A549 (cell line): ENCODE results near the gene LMNA. TPM values are rescaled to one million over a fixed set of nuclear protein-coding genes. Genes with fewer than 3 reads are reported as not detected.

Source experiments
- ATAC-seq, 2 experiments: fragments of 200-7000 bp in 1 of 2; fragments of >200 bp in 1 of 2; cut with Nextera tagmentation in 1 of 2; cut with Tn5 transposase in 1 of 2; 3 replicates each; pipeline versions ENCODE4 v1.8.0 to v1.9.1; 2018 to 2020; ENCODE audit warnings: mild to moderate bottlenecking in 1 of 2, moderate library complexity in 1 of 2
- CTCF ChIA-PET: fragments of 300-600 bp; sonication (Branson Sonifier 250); formaldehyde crosslinking; extraction: SDS; loops from one replicate; lab custom pipeline; 2021; ENCODE audit warnings: antibody characterized with exemption, inconsistent platforms; lab: Yijun Ruan, JAX
- POLR2A ChIA-PET: fragments of 350-600 bp; formaldehyde crosslinking; extraction: SDS; loops from one replicate; lab custom pipeline; 2021; ENCODE audit warnings: antibody characterized with exemption, inconsistent platforms; lab: Yijun Ruan, JAX
- DNase-seq, 2 experiments: peaks; one replicate each; pipeline versions ENCODE4 v3.0.0 to v3.0.0-alpha.2; 2011 to 2016; ENCODE audit warnings: low read depth in 1 of 2, low spot score in 1 of 2
- FAIRE-seq: peaks from 2 replicates; lab custom pipeline; 2011; peaks lifted over from hg19 to GRCh38; lab: Jason Lieb, UNC
- H3K27ac ChIP-seq, 2 experiments: fragments of >200 bp; sonication (Bioruptor Twin); formaldehyde crosslinking; 3 replicates each; pipeline ENCODE4 v1.5.1; 2016 to 2017
- H3K4me1 ChIP-seq: fragments of >200 bp; sonication (Bioruptor Twin); formaldehyde crosslinking; 3 replicates; pipeline ENCODE4 v1.6.1; 2016
- H3K4me2 ChIP-seq: fragments of >200 bp; sonication (Bioruptor Twin); formaldehyde crosslinking; 3 replicates; pipeline ENCODE4 v1.6.1; 2016
- H3K4me3 ChIP-seq: fragments of >200 bp; sonication (Bioruptor Twin); formaldehyde crosslinking; 3 replicates; pipeline ENCODE4 v1.5.1; 2016
- H3K9me3 ChIP-seq: fragments of >200 bp; sonication (Bioruptor Twin); formaldehyde crosslinking; 3 replicates; pipeline ENCODE4 v1.6.1; 2016
- BCL3 ChIP-seq: fragments of >200 bp; sonication (Bioruptor Twin); formaldehyde crosslinking; IDR thresholded peaks from 3 replicates; pipeline ENCODE4 v1.6.1; 2016
- BHLHE40 ChIP-seq: IDR thresholded peaks from 2 replicates; pipeline ENCODE4 v1.6.1; 2012; ENCODE audit warnings: low read depth, low read length, inconsistent platforms
- CBX8 ChIP-seq: fragments of 200-600 bp; sonication (generic); IDR thresholded peaks from 2 replicates; pipeline ENCODE4 v1.6.1; 2016
- CHD4 ChIP-seq: fragments of 200-600 bp; sonication (generic); IDR thresholded peaks from 2 replicates; pipeline ENCODE4 v1.6.1; 2016; ENCODE audit warnings: antibody characterized with exemption, mild to moderate bottlenecking, borderline replicate concordance
- EHF ChIP-seq: fragments of 250-450 bp; sonication (Bioruptor Pico); IDR thresholded peaks from 2 replicates; pipeline ENCODE4 v1.5.0; 2020; ENCODE audit warnings: mild to moderate bottlenecking
- HEYL ChIP-seq: fragments of 250-450 bp; sonication (Bioruptor Pico); IDR thresholded peaks from 2 replicates; pipeline ENCODE4 v1.8.0; 2021; ENCODE audit warnings: mild to moderate bottlenecking, moderate library complexity
- MAZ ChIP-seq: fragments of 150-350 bp; IDR thresholded peaks from 2 replicates; pipeline ENCODE4 v1.6.1; 2014; ENCODE audit warnings: antibody characterized with exemption, low read depth, low read length, borderline replicate concordance
- NR3C1 ChIP-seq: fragments of >200 bp; sonication (Bioruptor Twin); formaldehyde crosslinking; IDR thresholded peaks from 3 replicates; pipeline ENCODE4 v1.6.1; 2017
- POLR2A ChIP-seq: IDR thresholded peaks from 2 replicates; pipeline ENCODE4 v1.6.1; 2012; ENCODE audit warnings: mild to moderate bottlenecking, low read length
- POLR2AphosphoS2 ChIP-seq: conservative IDR thresholded peaks from 2 replicates; pipeline ENCODE4 v1.6.1; 2012; ENCODE audit warnings: low read length, improper control_type of control experiment, inconsistent platforms
- RFX5 ChIP-seq: fragments of 450-650 bp; IDR thresholded peaks from 2 replicates; pipeline ENCODE4 v1.7.1; 2014; ENCODE audit warnings: antibody characterized with exemption, mild to moderate bottlenecking, moderate library complexity
- WGBS: methylation state at CpG from one replicate; pipeline ENCODE4 v1.1.6; 2017; ENCODE audit errors: missing lambda C conversion rate; 5-methylcytosine and 5-hydroxymethylcytosine counted together
- polyA plus RNA-seq, 4 experiments: library from polyadenylated mRNA; depleted of rRNA in 3 of 4; stranded (reverse); fragments of >200 nt; fragmentation: RNase III in 1 of 4; extraction: RNeasy Plus Mini Kit Qiagen cat#74134 plus additional on column Dnase treatment in 1 of 4; gene quantifications; 2 replicates in 3 of 4; 3 replicates in 1 of 4; pipeline ENCODE4 v1.2.3, GENCODE V29; 2011 to 2017
- TF ChIP-seq, protein P1 (sequence below): IDR thresholded peaks from 2 replicates; pipeline ENCODE4 v1.6.1; 2012
- TF ChIP-seq, protein P2 (sequence below): IDR thresholded peaks from 2 replicates; pipeline ENCODE4 v1.6.1; 2012; ENCODE audit warnings: low read depth, borderline replicate concordance
- TF ChIP-seq, protein P3 (sequence below): fragments of 250-450 bp; sonication (Bioruptor Pico); IDR thresholded peaks from 2 replicates; pipeline ENCODE4 v1.5.0; 2020; ENCODE audit warnings: low read depth, mild to moderate bottlenecking, moderate library complexity

Gene LMNA
- polyA plus RNA-seq, 2 of the 4 experiments (the other 2 are of a cell fraction) = 214 to 286 TPM

- H3K9me3 ChIP-seq = no peaks in the 10 kb centered on the region
- CTCF ChIA-PET = interaction anchor here (0.6 to 29.4 kb wide), 6 partner anchors 21 to 620 kb away, joined by 3 to 2239 read pairs (median 4); partner anchors contain the start of genes LMNA and SEMA4A
- peaks cover 19% of the 10 kb centered on the region for H3K4me1 ChIP-seq
- TF ChIP-seq, protein P1, sequence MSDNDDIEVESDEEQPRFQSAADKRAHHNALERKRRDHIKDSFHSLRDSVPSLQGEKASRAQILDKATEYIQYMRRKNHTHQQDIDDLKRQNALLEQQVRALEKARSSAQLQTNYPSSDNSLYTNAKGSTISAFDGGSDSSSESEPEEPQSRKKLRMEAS = peak; percentile 72
- no peak for TF ChIP-seq EHF
- 62% methylated on average over 13 of the region's 61 CpGs for WGBS
- POLR2A ChIA-PET = no interaction called here
- no peak for ATAC-seq
- H3K4me2 ChIP-seq = peak overlapping the region; percentile 100
- peak overlapping the region; percentile 88 to 93 for H3K27ac ChIP-seq
- H3K4me3 ChIP-seq = peak overlapping the region; percentile 83
- no peak for FAIRE-seq
- DNase-seq = no peak
Measured at GRCh38 chr1:156081180-156081916, 33.2 kb upstream of the LMNA start.

GRCh38 chr1:156081917-156082308, 32.6 kb upstream of the LMNA start:
- TF ChIP-seq NR3C1 (no peak), CHD4 (no peak), CBX8 (no peak), BHLHE40 (no peak), POLR2AphosphoS2 (no peak), RFX5 (no peak)
- DNase-seq = no peak
- H3K4me2 ChIP-seq = peak overlapping the region; percentile 100
- H3K27ac ChIP-seq = peak overlapping the region; percentile 88 to 93
- WGBS = 4% methylated on average over 3 of the region's 10 CpGs
- 0 out of 6 replicates have a peak, but pooled peaks of 1 of the 2 experiments have one; percentile 2 for ATAC-seq
- FAIRE-seq = no peak
- H3K9me3 ChIP-seq = no peaks in the 10 kb centered on the region
- H3K4me3 ChIP-seq = peak overlapping the region; percentile 83
- CTCF ChIA-PET = interaction anchor here (0.6 to 29.4 kb wide), 8 partner anchors 9 to 621 kb away, joined by 3 to 2239 read pairs (median 4); partner anchors contain the start of genes LMNA and SEMA4A
- H3K4me1 ChIP-seq = peaks cover 25% of the 10 kb centered on the region
- POLR2A ChIA-PET = interaction anchor here (1.1 to 1.4 kb wide), 2 partner anchors 32 to 44 kb away, joined by 3 to 4 read pairs; no protein-coding TSS in a partner anchor

DNA sequence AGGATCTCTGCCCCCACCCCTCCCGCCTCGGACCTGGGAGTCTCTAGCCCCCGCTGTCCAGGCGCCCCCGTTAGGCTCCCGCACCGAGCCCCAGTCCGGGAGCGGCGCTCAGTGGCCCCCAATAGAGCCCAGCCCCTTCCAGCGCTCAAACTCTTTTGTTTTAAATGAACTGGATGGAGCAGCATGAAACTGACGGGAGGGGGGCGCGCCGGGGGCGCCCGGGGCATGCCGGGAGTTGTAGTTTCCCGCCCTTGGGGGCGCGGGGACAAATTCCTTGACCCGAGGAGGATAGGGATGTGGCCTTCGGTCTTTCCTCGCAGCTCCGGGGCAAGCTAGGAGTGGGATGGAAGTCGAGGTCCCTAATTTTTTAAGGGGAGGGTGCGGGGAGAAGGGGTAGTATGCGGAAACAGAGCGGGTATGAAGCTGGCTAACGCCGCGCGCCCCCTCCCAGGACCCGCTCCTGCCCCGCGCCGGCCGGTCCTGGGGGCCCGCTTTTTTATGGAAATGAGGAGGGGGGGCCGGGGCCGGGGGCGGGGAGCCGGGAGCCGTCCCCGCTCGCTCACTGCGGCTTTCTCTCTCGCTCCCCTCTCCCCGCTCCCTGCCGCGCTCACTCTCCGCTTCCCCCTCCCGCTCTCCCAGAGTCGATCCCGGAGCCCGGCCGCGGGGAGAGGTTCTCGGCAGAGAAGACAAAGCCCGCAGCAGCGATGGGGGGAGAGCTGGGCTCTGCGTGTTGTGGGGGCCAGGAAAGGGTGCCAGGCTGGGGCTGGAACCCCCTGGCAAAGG, 32.0 kb upstream of the LMNA start, which contains the start of gene MEX3A:
TSS of gene MEX3A (minus strand) at position 157 of the 783 bp plus-strand sequence. CDS start 467 bp downstream, outside the sequence.
- Histone ChIP-seq H3K27ac (peak within 1 kb of the TSS; percentile 88 to 93), H3K4me3 (peak within 1 kb of the TSS; percentile 83), H3K9me3 (no peaks in the 10 kb centered on the region), H3K4me1 (peaks cover 29% of the 10 kb centered on the region), H3K4me2 (peak within 1 kb of the TSS; percentile 100)
- FAIRE-seq (no peak), ATAC-seq (peak; percentile 78 to 88), DNase-seq (peak; percentile 59 to 86)
- ChIA-PET POLR2A (interaction anchor here (0.6 to 1.4 kb wide), 3 partner anchors 31 to 253 kb away, joined by 3 to 6 read pairs (median 4); no protein-coding TSS in a partner anchor), CTCF (interaction anchor here (0.6 to 29.4 kb wide), 9 partner anchors 9 to 143 kb away, joined by 3 to 2239 read pairs (median 4); partner anchors contain the start of genes LMNA and SEMA4A)
- TF ChIP-seq, protein P1 = peak; percentile 78
- TF ChIP-seq, protein P2, sequence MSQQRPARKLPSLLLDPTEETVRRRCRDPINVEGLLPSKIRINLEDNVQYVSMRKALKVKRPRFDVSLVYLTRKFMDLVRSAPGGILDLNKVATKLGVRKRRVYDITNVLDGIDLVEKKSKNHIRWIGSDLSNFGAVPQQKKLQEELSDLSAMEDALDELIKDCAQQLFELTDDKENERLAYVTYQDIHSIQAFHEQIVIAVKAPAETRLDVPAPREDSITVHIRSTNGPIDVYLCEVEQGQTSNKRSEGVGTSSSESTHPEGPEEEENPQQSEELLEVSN = peak; percentile 68; the same call in 1 of the 2 replicates
- peak; percentile 28; the same call in 1 of the 3 replicates for TF ChIP-seq BCL3
- TF ChIP-seq MAZ = peak; percentile 46; the same call in 1 of the 2 replicates
- no peak for TF ChIP-seq HEYL (CRISPR knock-in tag)
- TF ChIP-seq POLR2A = 0 out of 2 replicates have a peak, but pooled peaks have one; percentile 9
- TF ChIP-seq, protein P3, sequence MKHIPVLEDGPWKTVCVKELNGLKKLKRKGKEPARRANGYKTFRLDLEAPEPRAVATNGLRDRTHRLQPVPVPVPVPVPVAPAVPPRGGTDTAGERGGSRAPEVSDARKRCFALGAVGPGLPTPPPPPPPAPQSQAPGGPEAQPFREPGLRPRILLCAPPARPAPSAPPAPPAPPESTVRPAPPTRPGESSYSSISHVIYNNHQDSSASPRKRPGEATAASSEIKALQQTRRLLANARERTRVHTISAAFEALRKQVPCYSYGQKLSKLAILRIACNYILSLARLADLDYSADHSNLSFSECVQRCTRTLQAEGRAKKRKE (CRISPR knock-in tag) = no peak
- WGBS = 3% methylated on average over 22 of the region's 62 CpGs
